ENCODE measurements around the gene ZNF74. TPM values are rescaled to one million over a fixed set of nuclear protein-coding genes. Genes with fewer than 3 reads are reported as not detected.

The ZNF74 gene
- total RNA-seq, 120 experiments from 2014 or later, result 11.3 to 30.5 (median 20.4) TPM

Other genes with a start within 250 kb of the ZNF74 start
- 1 to 10 TPM in 57 of 120 experiments, under 1 TPM in 51, not detected in 12; 0.26 to 4.4 (median 1.0) TPM for gene CCDC188, start 243.1 kb upstream of the ZNF74 start, total RNA-seq
- 10 to 100 TPM; 14.5 to 68.2 (median 38.9) TPM for gene RTN4R, start 125.8 kb upstream of the ZNF74 start, total RNA-seq
- gene DGCR6L, start 74.1 kb upstream of the ZNF74 start, total RNA-seq, result 10 to 100 TPM; 33.0 to 66.4 (median 49.3) TPM
- 1 to 10 TPM; 1.9 to 7.0 (median 4.2) TPM for gene SCARF2, start 43.7 kb downstream of the ZNF74 start, total RNA-seq
- 10 to 100 TPM; 37.2 to 75.3 (median 54.7) TPM for gene KLHL22, start 101.6 kb downstream of the ZNF74 start, total RNA-seq
- gene MED15, start 113.5 kb downstream of the ZNF74 start, total RNA-seq, result 100 to 1,000 TPM in 79 of 120 experiments, 10 to 100 TPM in 41; 83.5 to 133 (median 106) TPM